Subcutaneous abdominal adipose tissue (tissue), 5 donors: ENCODE measurements around the gene LAMA2.

Experiments
- H3K27ac ChIP-seq: one replicate; pipeline ENCODE4 v1.7.0; 2013; ENCODE audit warnings: low read depth, mild to moderate bottlenecking, inconsistent platforms, low read length, moderate library complexity
- H3K27me3 ChIP-seq, 5 donors: one replicate each; pipeline ENCODE4 v1.7.0; 2013; ENCODE audit warnings: low read length in 5 of 5, inconsistent platforms in 1 of 5; ENCODE audit not compliant: control insufficient read depth in 5 of 5, insufficient read depth in 4 of 5
- H3K36me3 ChIP-seq, 5 donors: one replicate each; pipeline ENCODE4 v1.7.0; 2013; ENCODE audit warnings: low read length in 5 of 5; ENCODE audit not compliant: control insufficient read depth in 5 of 5, insufficient read depth in 5 of 5
- H3K4me1 ChIP-seq, 5 donors: one replicate each; pipeline ENCODE4 v1.7.0; 2013; ENCODE audit warnings: low read length in 5 of 5, mild to moderate bottlenecking in 3 of 5, moderate library complexity in 1 of 5; ENCODE audit not compliant: control insufficient read depth in 5 of 5, insufficient read depth in 5 of 5
- H3K4me3 ChIP-seq, 5 donors: one replicate each; pipeline ENCODE4 v1.7.0; 2013; ENCODE audit warnings: low read length in 5 of 5, low read depth in 1 of 5
- H3K9ac ChIP-seq, 5 donors: one replicate each; pipeline ENCODE4 v1.7.0; 2013; ENCODE audit warnings: low read length in 5 of 5, mild to moderate bottlenecking in 4 of 5, moderate library complexity in 3 of 5
- H3K9me3 ChIP-seq, 5 donors: one replicate each; pipeline ENCODE4 v1.7.0; 2013; ENCODE audit warnings: low read length in 5 of 5; ENCODE audit not compliant: control insufficient read depth in 5 of 5
- donor health status: healthy.
- donor health status: healthy.
- donor health status: healthy.
- donor health status: healthy.
- donor health status: healthy.

The LAMA2 gene

GRCh38 chr6:129486327-129486726 lies 603.4 kb downstream of the LAMA2 start:
- H3K4me1 ChIP-seq, result peaks cover 3 to 11% (median 8%) of the 10 kb centered on the region in 5 donors
- no peak overlapping the region for H3K27ac ChIP-seq
- H3K27me3 ChIP-seq, result no peaks in the 10 kb centered on the region
- peaks cover 0 to 6% (median 2%) of the 10 kb centered on the region in 5 donors for H3K36me3 ChIP-seq
- H3K4me3 ChIP-seq, result no peak overlapping the region
- H3K9me3 ChIP-seq, result no peaks in the 10 kb centered on the region
- H3K9ac ChIP-seq, result no peak overlapping the region

GRCh38 chr6:129488313-129488712 lies 605.4 kb downstream of the LAMA2 start:
- Histone ChIP-seq H3K9ac (no peak overlapping the region), H3K27ac (no peak overlapping the region), H3K36me3 (peaks cover 0 to 5% (median 2%) of the 10 kb centered on the region in 5 donors), H3K4me3 (no peak overlapping the region), H3K9me3 (no peaks in the 10 kb centered on the region), H3K27me3 (no peaks in the 10 kb centered on the region), H3K4me1 (peaks cover 3 to 13% (median 12%) of the 10 kb centered on the region in 5 donors)

- no peaks in the 10 kb centered on the region for H3K9me3 ChIP-seq
- H3K27me3 ChIP-seq, result no peaks in the 10 kb centered on the region
- no peak overlapping the region for H3K4me3 ChIP-seq
- H3K9ac ChIP-seq, result peak overlapping the region in 3 of 5 donors; percentile 22 to 62 (median 27)
- peaks cover 0 to 9% (median 4%) of the 10 kb centered on the region in 5 donors for H3K36me3 ChIP-seq
- peaks cover 3 to 13% (median 12%) of the 10 kb centered on the region in 5 donors for H3K4me1 ChIP-seq
- H3K27ac ChIP-seq, result peak overlapping the region; percentile 99
Observed at GRCh38 chr6:129489215-129489765, 606.4 kb downstream of the LAMA2 start.

- H3K9me3 ChIP-seq, result no peaks in the 10 kb centered on the region
- H3K27me3 ChIP-seq, result no peaks in the 10 kb centered on the region
- H3K36me3 ChIP-seq, result peaks cover 0 to 5% (median 4%) of the 10 kb centered on the region in 5 donors
- H3K4me3 ChIP-seq, result peak overlapping the region; percentile 50 to 73 (median 55)
- peak overlapping the region; percentile 99 for H3K27ac ChIP-seq
- peak overlapping the region; percentile 21 to 82 (median 74) for H3K9ac ChIP-seq
- H3K4me1 ChIP-seq, result peaks cover 3 to 13% (median 12%) of the 10 kb centered on the region in 5 donors
Observed at GRCh38 chr6:129490521-129491255, 607.8 kb downstream of the LAMA2 start.

- no peaks in the 10 kb centered on the region for H3K27me3 ChIP-seq
Observed at GRCh38 chr6:129491436-129491835, 608.5 kb downstream of the LAMA2 start.

GRCh38 chr6:129492260-129492659 lies 609.3 kb downstream of the LAMA2 start:
- Histone ChIP-seq H3K4me1 (peaks cover 3 to 13% (median 12%) of the 10 kb centered on the region in 5 donors), H3K9ac (no peak overlapping the region), H3K27ac (peak overlapping the region; percentile 99)

More at GRCh38 chr6:129491436-129491835, 608.5 kb downstream of the LAMA2 start:
- peak overlapping the region in 2 of 5 donors; percentile 5 to 33 for H3K9ac ChIP-seq
- H3K4me3 ChIP-seq, result peak overlapping the region in 3 of 5 donors; percentile 55 to 73 (median 69)
- H3K36me3 ChIP-seq, result peaks cover 0 to 4% (median 3%) of the 10 kb centered on the region in 5 donors
- H3K4me1 ChIP-seq, result peaks cover 3 to 13% (median 12%) of the 10 kb centered on the region in 5 donors
- no peaks in the 10 kb centered on the region for H3K9me3 ChIP-seq
- H3K27ac ChIP-seq, result peak overlapping the region; percentile 99

GRCh38 chr6:129493354-129493902 lies 610.5 kb downstream of the LAMA2 start:
- H3K27ac ChIP-seq, result no peak overlapping the region

More at GRCh38 chr6:129492260-129492659, 609.3 kb downstream of the LAMA2 start:
- no peaks in the 10 kb centered on the region for H3K27me3 ChIP-seq
- H3K4me3 ChIP-seq, result no peak overlapping the region
- peaks cover 0 to 4% (median 0%) of the 10 kb centered on the region in 5 donors for H3K36me3 ChIP-seq
- H3K9me3 ChIP-seq, result no peaks in the 10 kb centered on the region

GRCh38 chr6:129494099-129494498 lies 611.2 kb downstream of the LAMA2 start:
- no peaks in the 10 kb centered on the region for H3K27me3 ChIP-seq
- no peak overlapping the region for H3K4me3 ChIP-seq
- no peak overlapping the region for H3K9ac ChIP-seq
- no peak overlapping the region for H3K27ac ChIP-seq
- H3K36me3 ChIP-seq, result peaks cover 0 to 8% (median 0%) of the 10 kb centered on the region in 5 donors
- H3K9me3 ChIP-seq, result no peaks in the 10 kb centered on the region
- peaks cover 3 to 17% (median 17%) of the 10 kb centered on the region in 5 donors for H3K4me1 ChIP-seq

More at GRCh38 chr6:129493354-129493902, 610.5 kb downstream of the LAMA2 start:
- no peak overlapping the region for H3K9ac ChIP-seq
- peaks cover 0 to 8% (median 0%) of the 10 kb centered on the region in 5 donors for H3K36me3 ChIP-seq
- no peaks in the 10 kb centered on the region for H3K27me3 ChIP-seq
- no peak overlapping the region for H3K4me3 ChIP-seq
- H3K9me3 ChIP-seq, result no peaks in the 10 kb centered on the region
- peaks cover 3 to 13% (median 12%) of the 10 kb centered on the region in 5 donors for H3K4me1 ChIP-seq

GRCh38 chr6:129494586-129494985 lies 611.6 kb downstream of the LAMA2 start:
- H3K27ac ChIP-seq, result no peak overlapping the region
- H3K27me3 ChIP-seq, result no peaks in the 10 kb centered on the region
- H3K4me1 ChIP-seq, result peaks cover 0 to 17% (median 17%) of the 10 kb centered on the region in 5 donors
- no peak overlapping the region for H3K4me3 ChIP-seq
- no peaks in the 10 kb centered on the region for H3K9me3 ChIP-seq
- H3K9ac ChIP-seq, result no peak overlapping the region
- H3K36me3 ChIP-seq, result peaks cover 0 to 8% (median 0%) of the 10 kb centered on the region in 5 donors

GRCh38 chr6:129495652-129496051 lies 612.7 kb downstream of the LAMA2 start:
- no peak overlapping the region for H3K9ac ChIP-seq

More at GRCh38 chr6:129495652-129496051, 612.7 kb downstream of the LAMA2 start:
- H3K27ac ChIP-seq, result no peak overlapping the region
- no peaks in the 10 kb centered on the region for H3K9me3 ChIP-seq
- H3K27me3 ChIP-seq, result no peaks in the 10 kb centered on the region
- peaks cover 0 to 12% (median 11%) of the 10 kb centered on the region in 5 donors for H3K4me1 ChIP-seq
- H3K4me3 ChIP-seq, result no peak overlapping the region
- H3K36me3 ChIP-seq, result peaks cover 0 to 8% (median 0%) of the 10 kb centered on the region in 5 donors
